ENCODE measurements around the gene RAB30. TPM values are rescaled to one million over a fixed set of nuclear protein-coding genes. Genes with fewer than 3 reads are reported as not detected.

Gene RAB30
- total and polyA plus RNA-seq, 2 donors (not counting 3 experiments of a cell fraction or from before 2014, with no cell fraction given) = 4.1 to 14.6 TPM

DNA sequence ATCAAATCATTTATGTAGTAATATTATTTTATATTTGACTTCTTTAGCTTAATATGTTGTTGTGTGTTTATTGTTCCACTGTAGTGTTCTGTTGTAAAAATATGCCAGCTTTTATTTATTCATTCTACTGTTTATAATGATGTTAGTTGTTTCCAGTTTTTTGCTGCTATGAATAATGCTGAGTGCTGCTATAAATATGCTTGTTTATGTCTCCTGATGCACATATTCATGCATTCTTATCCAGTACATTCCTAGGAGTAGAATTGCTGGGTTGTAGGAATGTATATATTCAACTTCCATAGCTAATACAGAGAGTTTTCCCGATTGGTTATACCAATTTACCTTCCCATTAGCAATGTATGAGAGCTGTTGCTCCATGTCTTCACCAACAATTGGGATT is 33.5 kb upstream of the RAB30 start:
- H3K4me2 ChIP-seq (ENCODE audit: insufficient read depth, low read length) = no peak overlapping the region
- H3K9me3 ChIP-seq (replicated peaks; ENCODE audit: control insufficient read depth, insufficient read depth, low read length) = no peaks in the 10 kb centered on the region
- H2AFZ ChIP-seq (ENCODE audit: low read depth, low read length) = no peak overlapping the region
- dilution Hi-C loops (cut with MboI; ENCODE audit: extremely low pct_ligation_motif_present, low sequenced_read_pairs) = no loop called here
- BruUV-seq (replicated peaks) = no TSS peak
- H3K4me3 ChIP-seq (replicated peaks in 1 of 3; ENCODE audit: insufficient read depth in 1 of 3, low read depth in 1 of 3, low read length in 3 of 3) = no peak overlapping the region
- peaks cover 0 to 3% of the 10 kb centered on the region in 2 experiments for H3K27me3 ChIP-seq (ENCODE audit: control insufficient read depth in 2 of 2, insufficient read depth in 2 of 2, low read length in 2 of 2)
- TF ChIP-seq FOS (IDR thresholded peaks at IDR 0.05; ENCODE audit: borderline replicate concordance, insufficient read depth, low read length) (no peak), POLR2A (IDR thresholded peaks at IDR 0.05; ENCODE audit: low read depth, low read length) (no peak), EZH2 (IDR thresholded peaks at IDR 0.05; ENCODE audit: borderline replicate concordance, low read depth, low read length, severe bottlenecking) (no peak), JUN (IDR thresholded peaks at IDR 0.05; ENCODE audit: borderline replicate concordance, insufficient read depth, insufficient read length, low read depth) (no peak), GATA2 (IDR thresholded peaks at IDR 0.05; ENCODE audit: insufficient read depth, insufficient read length, low read depth, low read length) (no peak), POLR2AphosphoS5 (IDR thresholded peaks at IDR 0.05; ENCODE audit: insufficient read depth, low read depth, low read length) (no peak), MYC (IDR thresholded peaks at IDR 0.05; ENCODE audit: low read depth, low read length) (no peak)
- TF ChIP-seq, protein P1, sequence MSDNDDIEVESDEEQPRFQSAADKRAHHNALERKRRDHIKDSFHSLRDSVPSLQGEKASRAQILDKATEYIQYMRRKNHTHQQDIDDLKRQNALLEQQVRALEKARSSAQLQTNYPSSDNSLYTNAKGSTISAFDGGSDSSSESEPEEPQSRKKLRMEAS (IDR thresholded peaks at IDR 0.05; ENCODE audit: insufficient read depth, insufficient read length) = no peak
- TF ChIP-seq, protein P2, sequence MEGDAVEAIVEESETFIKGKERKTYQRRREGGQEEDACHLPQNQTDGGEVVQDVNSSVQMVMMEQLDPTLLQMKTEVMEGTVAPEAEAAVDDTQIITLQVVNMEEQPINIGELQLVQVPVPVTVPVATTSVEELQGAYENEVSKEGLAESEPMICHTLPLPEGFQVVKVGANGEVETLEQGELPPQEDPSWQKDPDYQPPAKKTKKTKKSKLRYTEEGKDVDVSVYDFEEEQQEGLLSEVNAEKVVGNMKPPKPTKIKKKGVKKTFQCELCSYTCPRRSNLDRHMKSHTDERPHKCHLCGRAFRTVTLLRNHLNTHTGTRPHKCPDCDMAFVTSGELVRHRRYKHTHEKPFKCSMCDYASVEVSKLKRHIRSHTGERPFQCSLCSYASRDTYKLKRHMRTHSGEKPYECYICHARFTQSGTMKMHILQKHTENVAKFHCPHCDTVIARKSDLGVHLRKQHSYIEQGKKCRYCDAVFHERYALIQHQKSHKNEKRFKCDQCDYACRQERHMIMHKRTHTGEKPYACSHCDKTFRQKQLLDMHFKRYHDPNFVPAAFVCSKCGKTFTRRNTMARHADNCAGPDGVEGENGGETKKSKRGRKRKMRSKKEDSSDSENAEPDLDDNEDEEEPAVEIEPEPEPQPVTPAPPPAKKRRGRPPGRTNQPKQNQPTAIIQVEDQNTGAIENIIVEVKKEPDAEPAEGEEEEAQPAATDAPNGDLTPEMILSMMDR (IDR thresholded peaks at IDR 0.05; ENCODE audit: extremely low read depth in 1 of 2, insufficient read depth in 1 of 2, low read depth in 1 of 2, low read length in 2 of 2) = no peak
- no peaks in the 10 kb centered on the region for H3K9me1 ChIP-seq (replicated peaks; ENCODE audit: control insufficient read depth, extremely low read depth, insufficient read depth, low read length)
- no peak overlapping the region for H3K9ac ChIP-seq (replicated peaks; ENCODE audit: extremely low read depth, insufficient read depth, low read length)
- no peak for DNase-seq (ENCODE audit: low read depth, low spot score)
- FAIRE-seq = no peak
- no peaks in the 10 kb centered on the region for H3K79me2 ChIP-seq (ENCODE audit: control insufficient read depth, insufficient read depth, low read length)
- H4K20me1 ChIP-seq (replicated peaks; ENCODE audit: control insufficient read depth, extremely low read depth, insufficient read depth, low read length) = no peaks in the 10 kb centered on the region
- POLR2A ChIA-PET = no interaction called here
- H3K4me1 ChIP-seq (ENCODE audit: control insufficient read depth, extremely low read depth, insufficient read depth, low read length) = no peaks in the 10 kb centered on the region
- H3K36me3 ChIP-seq (ENCODE audit: control insufficient read depth in 2 of 2, extremely low read depth in 1 of 2, insufficient read depth in 2 of 2, low read length in 2 of 2) = no peaks in the 10 kb centered on the region
- H3K27ac ChIP-seq (ENCODE audit: insufficient read depth, low read depth, low read length) = no peak overlapping the region
- CTCF ChIA-PET = interaction anchor here (0.8 to 1.3 kb wide), 4 partner anchors 13 to 43 kb away, joined by 3 to 4 read pairs (median 4); no protein-coding TSS in a partner anchor
- intact Hi-C loops (cut with micrococcal nuclease) = no loop called here
